Measurements from ENCODE around the gene ABCA13.

Gene ABCA13

DNA sequence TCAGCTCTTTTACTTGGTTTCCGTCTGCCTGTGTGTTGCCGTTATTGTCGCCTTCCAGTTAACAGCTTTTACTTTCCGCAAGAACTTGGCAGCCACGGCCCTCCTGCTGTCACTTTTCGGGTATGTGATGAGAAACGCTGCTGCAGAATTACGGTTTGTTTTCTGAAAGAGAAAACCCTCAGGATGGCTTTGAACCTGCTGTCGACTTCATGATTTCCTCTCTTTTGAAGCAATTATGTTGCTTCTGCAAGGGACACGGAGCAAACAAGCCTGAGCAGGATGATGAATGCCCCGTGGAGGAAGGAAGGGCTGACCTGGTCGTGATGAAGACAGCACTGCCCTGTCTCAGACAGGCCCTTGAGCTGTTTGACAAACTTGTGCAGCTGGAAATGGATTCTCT, 339.8 kb downstream of the ABCA13 start:
- Histone ChIP-seq H3K4me1 (no peaks in the 10 kb centered on the region), H3K4me3 (no peak overlapping the region), H3K27ac (no peak overlapping the region), H3K9me3 (no peaks in the 10 kb centered on the region), H3K27me3 (no peaks in the 10 kb centered on the region), H3K36me3 (no peaks in the 10 kb centered on the region)
- TF ChIP-seq, protein P1, sequence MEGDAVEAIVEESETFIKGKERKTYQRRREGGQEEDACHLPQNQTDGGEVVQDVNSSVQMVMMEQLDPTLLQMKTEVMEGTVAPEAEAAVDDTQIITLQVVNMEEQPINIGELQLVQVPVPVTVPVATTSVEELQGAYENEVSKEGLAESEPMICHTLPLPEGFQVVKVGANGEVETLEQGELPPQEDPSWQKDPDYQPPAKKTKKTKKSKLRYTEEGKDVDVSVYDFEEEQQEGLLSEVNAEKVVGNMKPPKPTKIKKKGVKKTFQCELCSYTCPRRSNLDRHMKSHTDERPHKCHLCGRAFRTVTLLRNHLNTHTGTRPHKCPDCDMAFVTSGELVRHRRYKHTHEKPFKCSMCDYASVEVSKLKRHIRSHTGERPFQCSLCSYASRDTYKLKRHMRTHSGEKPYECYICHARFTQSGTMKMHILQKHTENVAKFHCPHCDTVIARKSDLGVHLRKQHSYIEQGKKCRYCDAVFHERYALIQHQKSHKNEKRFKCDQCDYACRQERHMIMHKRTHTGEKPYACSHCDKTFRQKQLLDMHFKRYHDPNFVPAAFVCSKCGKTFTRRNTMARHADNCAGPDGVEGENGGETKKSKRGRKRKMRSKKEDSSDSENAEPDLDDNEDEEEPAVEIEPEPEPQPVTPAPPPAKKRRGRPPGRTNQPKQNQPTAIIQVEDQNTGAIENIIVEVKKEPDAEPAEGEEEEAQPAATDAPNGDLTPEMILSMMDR (IDR thresholded peaks at IDR 0.05) = no peak
- DNase-seq = no peak
- intact Hi-C loops (cut with DNase I; ENCODE audit: low total_unique reads) = no loop called here

GRCh38 chr7:48512892-48513291, 341.6 kb downstream of the ABCA13 start:
- Histone ChIP-seq H3K27ac (no peak overlapping the region), H3K4me1 (no peaks in the 10 kb centered on the region), H3K27me3 (no peaks in the 10 kb centered on the region), H3K36me3 (no peaks in the 10 kb centered on the region), H3K9me3 (no peaks in the 10 kb centered on the region), H3K4me3 (no peak overlapping the region)
- DNase-seq = no peak
- TF ChIP-seq, protein P1 (IDR thresholded peaks at IDR 0.05) = no peak
- intact Hi-C loops (cut with DNase I; ENCODE audit: low total_unique reads) = no loop called here

DNA sequence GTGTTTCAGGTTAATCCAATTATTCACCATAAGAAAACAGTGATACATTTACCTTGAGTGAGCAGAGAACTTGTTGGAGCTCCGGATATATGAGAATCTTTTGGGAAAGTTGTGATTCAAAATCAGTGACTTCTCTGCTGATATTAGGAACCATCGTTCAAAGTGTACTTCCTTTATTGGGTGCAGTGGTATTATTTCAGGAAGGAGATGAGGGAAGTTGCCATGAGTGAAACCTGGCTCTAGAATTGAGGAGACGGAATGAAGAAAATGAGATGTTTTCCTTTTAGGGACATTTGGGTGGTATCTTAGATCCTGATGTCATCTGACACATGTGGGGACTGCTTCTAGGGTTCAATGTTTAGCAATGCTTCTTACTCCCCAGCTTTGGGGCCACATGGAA, 343.9 kb downstream of the ABCA13 start:
- intact Hi-C loops (cut with DNase I; ENCODE audit: low total_unique reads) = no loop called here
- H3K36me3 ChIP-seq = no peaks in the 10 kb centered on the region
- TF ChIP-seq, protein P1 (IDR thresholded peaks at IDR 0.05) = no peak
- H3K27me3 ChIP-seq = no peaks in the 10 kb centered on the region
- H3K4me3 ChIP-seq = no peak overlapping the region
- H3K27ac ChIP-seq = no peak overlapping the region
- H3K4me1 ChIP-seq = no peaks in the 10 kb centered on the region
- H3K9me3 ChIP-seq = no peaks in the 10 kb centered on the region
- no peak for DNase-seq

- DNase-seq = no peak
- Histone ChIP-seq H3K9me3 (no peaks in the 10 kb centered on the region), H3K27ac (no peak overlapping the region), H3K27me3 (no peaks in the 10 kb centered on the region), H3K4me3 (no peak overlapping the region), H3K36me3 (no peaks in the 10 kb centered on the region), H3K4me1 (no peaks in the 10 kb centered on the region)
- TF ChIP-seq, protein P1 (IDR thresholded peaks at IDR 0.05) = no peak
- intact Hi-C loops (cut with DNase I; ENCODE audit: low total_unique reads) = no loop called here
These were observed 346.8 kb downstream of the ABCA13 start for GRCh38 chr7:48518092-48518491.

- no peak for DNase-seq
- no peaks in the 10 kb centered on the region for H3K27me3 ChIP-seq
- intact Hi-C loops (cut with DNase I; ENCODE audit: low total_unique reads) = no loop called here
- no peaks in the 10 kb centered on the region for H3K4me1 ChIP-seq
- no peaks in the 10 kb centered on the region for H3K9me3 ChIP-seq
- TF ChIP-seq, protein P1 (IDR thresholded peaks at IDR 0.05) = no peak
- no peaks in the 10 kb centered on the region for H3K36me3 ChIP-seq
- H3K4me3 ChIP-seq = no peak overlapping the region
- H3K27ac ChIP-seq = no peak overlapping the region
These were observed 351.4 kb downstream of the ABCA13 start for GRCh38 chr7:48522692-48523091.
